Fibroblast of upper back skin (primary cell): ENCODE results near the gene APOE.
"Not testable (repeated sequence)": the region's sequence is repeated elsewhere in the genome, so short reads cannot be mapped to it uniquely, and the experiment has no call there.

Source experiments
- DNase-seq: peaks from one replicate; pipeline ENCODE4 v3.0.0-alpha.2; 2013

The APOE gene

GRCh38 chr19:44886141-44886540, 19.5 kb upstream of the APOE start:
- DNase-seq: no peak

- DNase-seq: no peak
Observed at GRCh38 chr19:44887648-44888047, 17.9 kb upstream of the APOE start.

GRCh38 chr19:44888335-44888734, 17.3 kb upstream of the APOE start:
- DNase-seq: not testable (repeated sequence)

GRCh38 chr19:44889830-44890365, 15.7 kb upstream of the APOE start:
- no peak for DNase-seq

- peak; percentile 100 for DNase-seq
Observed at GRCh38 chr19:44890366-44891015, 15.1 kb upstream of the APOE start.

GRCh38 chr19:44891016-44891882, 14.3 kb upstream of the APOE start, which contains the start of gene TOMM40:
TOMM40 (plus strand) TSS chr19:44891254; CDS start chr19:44891416, 162 bp downstream.
- no peak for DNase-seq

GRCh38 chr19:44892932-44893331, 12.7 kb upstream of the APOE start:
- DNase-seq: no peak

GRCh38 chr19:44893332-44894051, 12.1 kb upstream of the APOE start:
- DNase-seq: no peak

- no peak for DNase-seq
Observed at GRCh38 chr19:44894052-44894400, 11.6 kb upstream of the APOE start.

GRCh38 chr19:44894946-44895345, 10.7 kb upstream of the APOE start:
- DNase-seq: no peak

GRCh38 chr19:44897835-44898234, 7.8 kb upstream of the APOE start:
- no peak for DNase-seq

- DNase-seq: no peak
Observed at GRCh38 chr19:44900328-44901244, 5.0 kb upstream of the APOE start.

GRCh38 chr19:44903216-44903601, 2.4 kb upstream of the APOE start:
- DNase-seq: no peak

GRCh38 chr19:44903602-44904425, 1.8 kb upstream of the APOE start:
- peak; percentile 47 for DNase-seq

- DNase-seq: no peak
Observed at GRCh38 chr19:44904426-44904994, 1.1 kb upstream of the APOE start.

- DNase-seq: no peak
Observed at GRCh38 chr19:44907613-44908012, 2.0 kb downstream of the APOE start.

GRCh38 chr19:44908074-44908835, 2.7 kb downstream of the APOE start:
- DNase-seq: no peak

- no peak for DNase-seq
Observed at GRCh38 chr19:44908836-44909261, 3.3 kb downstream of the APOE start.

- no peak for DNase-seq
Observed at GRCh38 chr19:44909775-44910174, 4.2 kb downstream of the APOE start.

GRCh38 chr19:44911896-44912295, 6.3 kb downstream of the APOE start:
- not testable (repeated sequence) for DNase-seq
